Right hindlimb (tissue), 1 donor: Measurements from ENCODE around the gene ZNF552.
"Not testable (repeated sequence)": the region's sequence is repeated elsewhere in the genome, so short reads cannot be mapped to it uniquely, and the experiment has no call there.

Experiments used
- DNase-seq: peaks from one replicate; pipeline ENCODE4 v3.0.0-alpha.2; 2018

ZNF552 gene

GRCh38 chr19:57814505-57815246 lies at the start of gene ZNF552:
ZNF552 (minus strand) TSS chr19:57814913; CDS start chr19:57814743, 170 bp downstream.
- DNase-seq = peak; percentile 90

- DNase-seq = not testable (repeated sequence)
Observed at GRCh38 chr19:57862351-57862750, 47.6 kb upstream of the ZNF552 start.

- not testable (repeated sequence) for DNase-seq
Observed at GRCh38 chr19:57854117-57854516, 39.4 kb upstream of the ZNF552 start.

DNA sequence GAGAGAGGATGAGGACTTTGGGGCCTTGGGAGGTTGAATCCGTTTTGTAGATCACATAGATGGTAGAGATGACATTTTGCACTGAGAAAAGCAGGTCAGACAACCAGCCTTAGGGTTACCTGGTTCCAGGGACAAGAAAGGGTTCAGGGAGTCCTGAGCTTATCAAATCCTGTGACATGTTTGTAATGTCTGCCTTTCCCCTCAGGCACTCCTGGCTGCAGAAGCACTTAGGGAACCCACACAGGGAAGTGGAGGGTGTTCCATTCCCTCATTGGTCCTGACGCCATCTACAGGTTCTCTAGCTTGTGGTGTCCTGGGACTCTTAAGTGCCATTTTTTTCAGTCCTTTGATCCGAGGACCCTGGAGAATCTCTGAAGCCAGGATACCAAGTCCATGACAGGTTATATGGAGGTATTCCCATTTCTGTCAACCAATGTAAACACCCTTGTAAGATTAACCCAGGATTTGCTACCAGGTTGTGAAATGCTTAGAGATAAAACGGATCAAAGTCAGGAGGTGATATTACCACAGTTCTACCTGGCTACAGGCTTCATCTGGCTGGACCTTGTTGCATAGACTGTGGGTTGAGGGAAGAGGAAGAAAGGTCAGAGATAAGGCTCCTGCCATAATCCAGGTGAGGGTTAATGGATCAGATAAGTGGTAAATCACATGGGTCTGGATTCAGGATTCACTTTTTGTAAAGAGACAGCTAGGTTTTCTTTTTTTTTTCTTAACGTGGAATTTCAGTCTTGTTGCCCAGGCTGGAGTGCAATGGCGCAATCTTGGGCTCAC lies 37.3 kb upstream of the ZNF552 start:
- DNase-seq = not testable (repeated sequence)

DNA sequence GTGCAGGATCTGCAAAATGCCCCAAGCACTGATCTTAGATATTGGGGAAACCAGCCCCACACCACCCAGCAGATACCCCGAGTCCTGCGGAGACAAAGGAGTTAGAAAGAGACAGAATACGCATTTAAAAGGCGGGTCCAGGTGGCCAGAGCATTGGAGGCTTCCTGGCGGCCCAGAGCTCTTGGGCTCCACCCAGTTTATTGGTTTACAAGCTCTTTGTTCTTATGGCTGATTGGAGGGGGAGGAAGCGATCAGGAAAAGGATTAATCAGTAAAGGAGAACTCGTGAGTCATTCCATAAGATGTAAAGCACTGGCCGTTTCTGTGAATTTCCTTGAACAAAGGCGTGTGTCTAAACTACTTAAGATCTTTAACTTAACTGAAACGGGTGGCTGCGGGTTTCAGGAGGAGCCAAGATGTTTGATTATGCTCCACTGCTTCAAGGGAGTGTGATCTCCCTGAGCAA lies 35.9 kb upstream of the ZNF552 start:
- no peak for DNase-seq

- DNase-seq = peak; percentile 87
Observed at GRCh38 chr19:57849666-57850473, 35.2 kb upstream of the ZNF552 start, which contains the start of gene ZNF587. ZNF587 (plus strand) TSS chr19:57849859; CDS start chr19:57850039, 180 bp downstream.

DNA sequence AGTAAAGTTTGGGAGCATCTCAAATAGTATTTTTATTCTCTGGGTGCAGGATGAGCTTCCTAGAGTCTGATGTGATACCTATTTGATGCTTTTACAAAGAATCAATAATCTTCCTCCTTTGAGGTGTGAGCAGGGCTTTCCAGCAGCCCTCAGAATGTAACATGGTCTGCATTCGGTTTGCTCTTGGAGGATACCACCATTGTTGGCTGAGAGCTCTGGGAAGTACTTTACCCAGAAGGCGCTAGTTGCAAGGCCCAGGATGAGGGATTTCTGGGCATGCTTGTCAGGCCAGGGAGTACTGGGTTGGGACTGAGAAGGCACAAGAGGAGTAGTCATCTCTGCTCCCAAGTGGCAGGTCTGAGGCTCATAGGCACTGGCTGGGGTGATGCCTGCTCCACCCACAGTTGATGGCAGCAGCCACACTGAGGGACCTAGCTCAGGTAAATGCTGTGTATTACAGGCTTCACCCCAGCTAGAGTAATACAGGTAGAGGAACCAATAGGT lies 34.5 kb upstream of the ZNF552 start:
- not testable (repeated sequence) for DNase-seq

DNA sequence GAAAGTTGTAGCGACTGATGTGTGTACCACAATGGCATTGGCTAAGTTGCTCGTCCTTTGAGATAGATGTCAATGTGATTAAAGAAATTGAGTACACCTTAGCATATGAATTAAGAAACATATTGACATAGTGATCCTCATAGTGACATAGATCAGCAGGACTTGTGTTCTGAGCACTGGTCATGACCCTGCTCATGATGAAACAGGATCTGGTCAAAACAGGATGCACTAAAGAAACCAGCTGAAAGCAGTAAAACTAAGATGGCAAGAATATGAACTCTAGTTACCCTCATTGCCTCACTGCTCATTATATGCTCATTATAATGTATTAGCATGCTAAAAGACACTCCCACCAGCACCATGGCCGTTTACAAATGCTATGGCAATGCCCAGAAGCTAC lies 32.5 kb upstream of the ZNF552 start:
- DNase-seq = not testable (repeated sequence)

GRCh38 chr19:57841122-57841763 lies 26.5 kb upstream of the ZNF552 start:
- no peak for DNase-seq

DNA sequence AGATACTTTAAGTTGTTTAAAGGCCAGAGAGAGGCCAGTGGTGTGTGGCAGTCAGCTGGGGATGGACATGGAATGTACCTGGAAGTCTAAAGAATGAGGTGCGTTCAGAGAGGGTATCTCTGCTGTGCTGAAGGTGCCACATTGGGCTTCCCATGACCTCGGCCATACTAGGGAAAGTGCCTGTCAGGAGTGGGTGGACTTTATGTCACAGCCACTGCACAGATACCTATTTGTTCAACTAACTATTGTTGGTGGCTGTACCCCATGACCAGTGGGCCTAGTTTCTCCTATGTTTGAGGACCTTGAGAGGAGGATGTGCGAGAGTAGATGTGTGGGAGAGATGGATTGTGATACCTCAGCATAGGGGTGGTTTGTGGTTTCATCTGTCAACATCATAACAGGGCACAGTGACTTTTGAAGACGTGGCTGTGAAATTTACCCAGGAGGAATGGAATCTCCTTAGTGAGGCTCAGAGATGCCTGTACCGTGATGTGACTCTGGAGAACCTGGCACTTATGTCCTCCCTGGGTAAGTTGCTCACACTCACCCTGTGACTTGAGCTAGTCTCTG lies 24.0 kb upstream of the ZNF552 start:
- DNase-seq = not testable (repeated sequence)

GRCh38 chr19:57836991-57837390 lies 22.3 kb upstream of the ZNF552 start:
- DNase-seq = not testable (repeated sequence)

- peak; percentile 80 for DNase-seq
Observed at GRCh38 chr19:57830071-57830602, 15.4 kb upstream of the ZNF552 start, which contains the start of gene ZNF587B. ZNF587B (plus strand) TSS chr19:57830299; CDS start chr19:57830529, 230 bp downstream.

DNA sequence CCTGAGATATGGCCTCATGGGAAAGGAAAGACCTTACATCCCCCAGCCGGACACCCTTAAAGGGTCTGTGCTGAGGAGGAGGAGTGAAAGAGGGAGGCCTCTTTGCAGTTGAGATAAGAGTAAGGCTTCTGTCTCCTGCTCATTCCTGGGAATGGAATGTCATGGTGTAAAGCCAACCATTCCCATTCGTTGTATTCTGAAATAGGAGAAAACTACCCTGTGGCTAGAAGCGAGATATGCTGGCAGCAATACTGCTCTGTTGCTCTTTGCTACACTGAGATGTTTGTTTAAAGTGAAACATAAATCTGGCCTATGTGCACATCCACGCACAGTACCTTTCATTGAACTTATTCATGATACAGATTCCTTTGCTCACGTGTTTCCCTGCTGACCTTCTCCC lies 14.6 kb upstream of the ZNF552 start:
- no peak for DNase-seq

DNA sequence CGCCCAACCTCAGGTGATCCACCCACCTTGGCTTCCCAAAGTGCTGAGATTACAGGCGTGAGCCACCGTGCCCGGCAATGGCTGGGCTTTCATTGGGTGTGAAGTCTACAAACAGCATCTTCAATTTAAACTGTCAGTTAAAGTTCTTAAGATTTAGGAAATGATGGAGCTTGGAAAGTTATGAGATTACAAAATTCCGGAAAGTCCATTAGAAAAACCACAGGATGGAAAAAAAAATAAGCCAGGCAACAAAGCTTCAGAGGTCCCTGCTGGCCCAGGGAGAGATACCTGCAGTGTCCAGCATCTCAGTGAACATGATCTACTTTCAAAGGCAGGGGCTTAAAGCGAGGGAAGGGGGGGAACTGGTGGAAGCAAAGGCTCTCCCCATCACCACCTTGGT lies 10.8 kb upstream of the ZNF552 start:
- no peak for DNase-seq

GRCh38 chr19:57823608-57824007 lies 8.9 kb upstream of the ZNF552 start:
- not testable (repeated sequence) for DNase-seq

DNA sequence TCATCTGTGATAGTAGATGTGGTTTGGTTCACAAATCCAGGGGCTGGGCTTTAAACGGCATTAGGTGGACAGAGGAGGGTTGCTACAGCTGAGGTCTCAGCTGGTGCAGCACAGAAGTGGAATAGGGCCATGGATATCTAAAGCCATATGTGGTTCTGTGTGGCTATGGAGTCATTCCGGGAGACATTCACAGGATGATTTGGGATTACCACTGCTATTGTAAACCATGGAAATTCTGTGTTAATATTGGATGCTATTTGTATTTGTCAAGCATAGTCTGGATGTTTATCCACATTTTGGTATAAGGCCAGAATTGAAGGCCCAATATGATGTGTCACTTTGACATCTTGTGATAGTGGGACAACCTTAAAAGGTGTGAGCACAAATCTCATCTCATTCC lies 8.4 kb upstream of the ZNF552 start:
- DNase-seq = not testable (repeated sequence)

GRCh38 chr19:57821501-57821900 lies 6.8 kb upstream of the ZNF552 start:
- DNase-seq = not testable (repeated sequence)

DNA sequence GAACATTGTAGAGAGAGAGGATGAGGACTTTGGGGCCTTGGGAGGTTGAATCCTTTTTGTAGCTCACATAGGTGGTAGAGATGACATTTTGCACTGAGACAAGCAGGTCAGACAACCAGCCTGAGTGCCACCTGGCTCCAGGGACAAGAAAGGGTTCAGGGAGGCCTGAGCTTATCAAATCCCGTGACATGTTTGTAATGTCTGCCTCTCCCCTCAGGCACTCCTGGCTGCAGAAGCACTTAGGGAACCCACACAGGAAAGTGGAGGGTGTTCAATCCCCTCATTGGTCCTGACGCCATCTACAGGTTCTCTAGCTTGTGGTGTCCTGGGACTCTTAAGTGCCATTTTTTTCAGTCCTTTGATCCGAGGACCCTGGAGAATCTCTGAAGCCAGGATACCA lies 6.4 kb upstream of the ZNF552 start:
- not testable (repeated sequence) for DNase-seq

- no peak for DNase-seq
Observed at GRCh38 chr19:57820599-57820998, 5.9 kb upstream of the ZNF552 start.

DNA sequence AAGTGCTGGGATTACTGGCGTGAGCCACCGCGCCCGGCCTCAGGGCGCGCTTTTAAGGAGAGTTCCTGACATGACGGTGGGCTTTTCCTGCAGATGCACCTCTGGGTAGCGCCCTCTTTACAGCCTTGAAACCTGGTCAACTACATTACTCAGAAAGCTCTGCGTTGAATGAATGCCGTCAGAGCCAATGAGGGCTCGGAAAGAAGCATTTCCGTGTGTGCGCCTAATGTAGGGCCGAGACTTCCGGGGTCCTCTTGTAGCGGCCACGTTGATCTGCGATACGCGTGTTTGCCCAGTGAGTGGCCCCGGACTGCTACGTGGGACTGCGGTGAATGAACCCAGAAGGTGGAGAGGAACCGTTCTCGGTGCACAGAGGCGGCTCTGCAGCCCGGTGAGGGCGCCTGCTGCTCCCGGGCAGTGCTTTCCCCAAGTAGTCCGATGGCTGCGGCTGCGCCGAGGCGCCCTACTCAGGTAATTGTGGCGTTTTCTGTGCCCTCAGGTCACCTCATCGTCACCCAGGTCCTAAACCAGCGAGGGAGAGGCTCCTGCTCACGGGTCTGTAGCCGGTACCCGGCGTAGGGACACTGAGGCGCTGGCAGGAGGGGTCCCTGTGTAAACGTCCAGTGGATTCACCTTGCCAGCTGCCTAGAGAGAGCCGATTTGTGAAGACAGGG lies 4.9 kb upstream of the ZNF552 start:
- DNase-seq = peak; percentile 91

GRCh38 chr19:57818378-57818777 lies 3.7 kb upstream of the ZNF552 start:
- no peak for DNase-seq
